Effector memory CD4-positive, alpha-beta T cell (primary cell): ENCODE results near the gene CPEB3.

Source experiments
- DNase-seq, 3 donors: peaks; one replicate each; pipeline ENCODE4 v3.0.0-alpha.2; 2020
- H3K27ac ChIP-seq: 2 replicates; pipeline ENCODE4 v1.7.0; 2013; ENCODE audit warnings: mild to moderate bottlenecking, low read length, moderate library complexity; ENCODE audit not compliant: insufficient read depth, poor library complexity, severe bottlenecking
- H3K27me3 ChIP-seq: replicated peaks from 2 replicates; pipeline ENCODE4 v1.7.0; 2013; ENCODE audit warnings: mild to moderate bottlenecking, low read length; ENCODE audit not compliant: insufficient read depth, control insufficient read depth, poor library complexity, severe bottlenecking
- H3K36me3 ChIP-seq: 2 replicates; pipeline ENCODE4 v1.7.0; 2013; ENCODE audit warnings: mild to moderate bottlenecking, low read length, moderate library complexity; ENCODE audit not compliant: control insufficient read depth, insufficient read depth
- H3K4me1 ChIP-seq: 2 replicates; pipeline ENCODE4 v1.7.0; 2013; ENCODE audit warnings: low read length, mild to moderate bottlenecking; ENCODE audit not compliant: control insufficient read depth, insufficient read depth, poor library complexity, severe bottlenecking
- H3K4me3 ChIP-seq: 2 replicates; pipeline ENCODE4 v1.7.0; 2013; ENCODE audit warnings: low read length, low read depth, mild to moderate bottlenecking; ENCODE audit not compliant: insufficient read depth, poor library complexity, severe bottlenecking
- H3K9me3 ChIP-seq: 2 replicates; pipeline ENCODE4 v1.7.0; 2013; ENCODE audit warnings: mild to moderate bottlenecking, low read length, moderate library complexity; ENCODE audit not compliant: control insufficient read depth

The CPEB3 gene

DNA sequence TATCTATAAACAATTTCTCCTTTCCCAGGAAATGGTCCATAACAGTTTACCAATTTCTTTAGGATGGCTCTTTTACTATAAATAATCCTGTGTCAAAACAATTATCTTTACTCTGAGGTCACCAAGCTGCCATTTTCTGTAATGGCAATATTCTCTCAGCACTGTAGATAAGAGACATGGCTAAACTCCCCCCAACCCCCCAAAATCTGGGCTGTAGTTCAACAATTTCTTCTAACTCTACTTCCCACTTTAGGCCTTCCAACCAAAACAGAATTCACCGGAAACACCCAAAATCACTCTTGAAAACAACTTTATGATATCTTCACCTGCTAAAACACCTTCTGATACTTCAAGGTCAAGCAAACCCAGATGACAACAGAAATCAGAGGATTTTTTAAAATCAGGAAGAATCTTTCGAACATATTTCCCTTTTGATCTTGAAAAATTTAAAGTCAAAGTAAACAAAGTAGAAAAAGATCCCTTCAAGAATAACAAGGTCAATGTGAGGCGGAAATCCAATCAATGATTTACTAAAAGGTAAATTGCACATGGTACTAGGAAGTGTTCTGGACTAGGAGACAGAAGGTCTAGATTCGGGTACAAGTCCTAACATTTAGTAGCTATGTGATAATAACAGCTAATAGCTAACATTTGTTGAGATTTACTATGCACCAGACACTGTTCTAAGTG lies 176.8 kb downstream of the CPEB3 start:
- Histone ChIP-seq H3K4me1 (no peaks in the 10 kb centered on the region), H3K9me3 (no peaks in the 10 kb centered on the region), H3K4me3 (no peak overlapping the region), H3K27ac (no peak overlapping the region), H3K27me3 (no peaks in the 10 kb centered on the region), H3K36me3 (no peaks in the 10 kb centered on the region)
- DNase-seq: no peak

DNA sequence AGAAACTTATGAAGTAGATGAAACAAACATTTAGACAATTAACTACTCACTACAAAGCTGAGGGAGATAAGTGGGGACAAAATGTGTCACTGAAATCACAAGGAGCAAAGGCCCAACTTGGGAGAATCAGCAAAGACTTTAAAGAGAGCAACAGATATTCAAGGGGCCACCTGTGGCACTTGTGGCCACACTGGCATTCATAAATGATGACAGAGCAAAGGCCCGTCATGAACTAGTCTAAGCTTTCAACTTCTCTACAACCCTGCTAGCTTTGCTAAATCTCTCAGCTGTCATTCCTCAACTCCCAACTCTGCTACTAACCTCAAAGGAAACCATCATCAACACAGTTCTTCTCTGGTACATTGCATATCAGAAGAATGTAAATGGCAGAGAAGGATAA lies 178.4 kb downstream of the CPEB3 start:
- H3K4me1 ChIP-seq: no peaks in the 10 kb centered on the region
- no peaks in the 10 kb centered on the region for H3K9me3 ChIP-seq
- no peak for DNase-seq
- no peaks in the 10 kb centered on the region for H3K36me3 ChIP-seq
- H3K4me3 ChIP-seq: no peak overlapping the region
- H3K27me3 ChIP-seq: no peaks in the 10 kb centered on the region
- no peak overlapping the region for H3K27ac ChIP-seq

DNA sequence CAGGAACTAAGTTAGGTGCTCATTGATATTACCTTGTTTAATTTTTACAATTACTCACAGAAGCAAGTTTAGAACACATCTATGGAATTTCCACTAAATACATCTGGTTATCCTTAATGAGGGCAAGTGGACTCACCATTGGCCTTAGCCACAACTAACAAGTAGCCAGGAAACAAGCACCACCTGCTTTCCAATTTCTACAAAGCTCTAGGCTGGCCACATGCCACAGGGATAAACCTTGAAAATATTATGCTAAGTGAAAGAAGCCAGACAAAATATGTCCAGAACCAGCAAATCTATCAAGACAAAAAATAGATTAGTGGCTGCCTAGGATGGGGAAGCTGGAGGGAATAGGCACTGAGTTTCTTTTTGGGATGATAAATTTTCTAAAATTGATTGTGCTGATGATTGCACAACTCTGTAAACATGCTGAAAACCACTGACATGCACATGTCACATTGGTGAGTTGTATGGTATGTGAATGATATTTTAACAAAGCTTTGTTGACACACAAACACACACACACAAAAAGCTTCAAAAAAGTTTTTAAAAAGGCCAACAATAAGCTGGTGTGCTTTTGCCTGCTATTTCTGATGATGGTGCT lies 179.4 kb downstream of the CPEB3 start:
- no peaks in the 10 kb centered on the region for H3K36me3 ChIP-seq
- no peak for DNase-seq
- H3K27ac ChIP-seq: no peak overlapping the region
- H3K4me3 ChIP-seq: no peak overlapping the region
- no peaks in the 10 kb centered on the region for H3K27me3 ChIP-seq
- H3K4me1 ChIP-seq: no peaks in the 10 kb centered on the region
- no peaks in the 10 kb centered on the region for H3K9me3 ChIP-seq

DNA sequence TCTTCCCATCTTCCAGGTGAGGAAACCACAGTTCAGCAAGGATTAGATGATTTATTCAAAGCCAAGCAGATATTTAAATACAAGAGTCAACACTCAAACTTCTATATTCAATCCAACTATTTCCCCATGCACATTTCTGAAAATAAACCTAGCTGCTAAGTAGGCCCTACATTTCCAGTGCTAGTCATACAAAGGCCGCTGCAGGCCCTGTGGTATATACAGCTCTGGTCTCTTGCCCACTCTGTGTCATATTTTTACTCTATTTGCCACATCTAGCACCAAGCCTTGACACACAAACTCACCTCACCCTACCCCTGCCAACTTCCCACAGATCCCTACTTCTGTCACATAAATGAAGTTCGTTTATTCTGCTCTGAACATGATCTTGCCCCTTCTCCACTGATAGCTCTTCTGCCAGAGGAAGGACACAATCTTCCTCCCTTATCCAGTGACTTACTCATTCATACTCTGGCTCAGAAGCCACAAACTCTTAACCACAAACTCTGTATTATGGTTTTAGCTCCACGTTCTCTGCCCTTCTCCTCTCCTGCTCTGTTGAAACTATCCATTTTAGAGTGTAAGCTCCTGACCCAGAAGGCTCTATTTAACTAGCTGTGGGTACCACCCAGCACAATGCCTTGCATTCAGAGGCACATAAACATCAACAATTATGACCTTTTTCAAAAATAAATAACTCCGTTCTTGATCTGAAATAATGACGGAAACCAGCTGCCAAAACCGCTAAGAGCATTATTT lies 180.7 kb downstream of the CPEB3 start:
- no peak for DNase-seq
- no peaks in the 10 kb centered on the region for H3K4me1 ChIP-seq
- H3K27me3 ChIP-seq: no peaks in the 10 kb centered on the region
- no peaks in the 10 kb centered on the region for H3K36me3 ChIP-seq
- H3K9me3 ChIP-seq: no peaks in the 10 kb centered on the region
- no peak overlapping the region for H3K27ac ChIP-seq
- no peak overlapping the region for H3K4me3 ChIP-seq

DNA sequence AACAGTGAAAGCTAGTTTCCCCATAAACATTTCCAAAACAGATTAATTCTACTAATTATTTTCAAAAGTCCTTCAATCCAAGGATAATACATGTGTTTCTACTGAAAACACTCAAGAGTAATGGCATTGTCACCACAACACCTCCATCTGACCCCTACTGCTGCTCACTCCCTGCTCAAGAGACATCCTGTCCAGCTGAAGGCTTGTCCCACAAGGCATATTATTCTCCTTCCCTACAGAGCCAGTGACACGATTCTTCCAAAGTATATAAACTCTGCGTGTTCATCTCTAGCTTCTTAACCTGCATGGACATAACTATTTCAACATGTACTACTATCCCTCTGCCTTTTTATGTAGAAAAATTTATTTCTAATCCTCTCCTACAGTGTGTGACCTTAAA lies 182.1 kb downstream of the CPEB3 start:
- H3K27ac ChIP-seq: no peak overlapping the region
- H3K36me3 ChIP-seq: no peaks in the 10 kb centered on the region
- no peaks in the 10 kb centered on the region for H3K27me3 ChIP-seq
- no peak for DNase-seq
- no peak overlapping the region for H3K4me3 ChIP-seq
- H3K9me3 ChIP-seq: no peaks in the 10 kb centered on the region
- no peaks in the 10 kb centered on the region for H3K4me1 ChIP-seq

DNA sequence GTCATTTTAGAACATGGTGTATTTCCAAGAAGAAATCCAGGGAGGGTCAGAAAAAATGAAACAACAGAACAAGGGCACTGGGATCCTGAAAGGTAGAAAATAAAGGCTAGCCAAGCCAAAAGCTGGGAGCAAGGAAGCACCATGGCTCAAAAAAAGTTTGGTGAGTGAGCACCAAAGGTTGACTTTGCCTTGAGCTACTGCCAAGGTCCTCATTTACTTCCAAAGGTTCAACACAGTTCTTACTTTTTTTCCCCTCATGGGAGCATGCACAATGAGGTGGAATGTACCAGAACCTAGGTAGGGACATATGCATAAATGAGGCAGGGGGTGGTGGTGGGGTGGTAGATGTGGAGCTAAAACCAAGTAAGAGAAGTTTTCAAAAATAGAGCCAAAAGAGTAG lies 182.8 kb downstream of the CPEB3 start:
- Histone ChIP-seq H3K27me3 (no peaks in the 10 kb centered on the region), H3K36me3 (no peaks in the 10 kb centered on the region), H3K27ac (no peak overlapping the region), H3K9me3 (no peaks in the 10 kb centered on the region), H3K4me3 (no peak overlapping the region), H3K4me1 (no peaks in the 10 kb centered on the region)
- DNase-seq: no peak

DNA sequence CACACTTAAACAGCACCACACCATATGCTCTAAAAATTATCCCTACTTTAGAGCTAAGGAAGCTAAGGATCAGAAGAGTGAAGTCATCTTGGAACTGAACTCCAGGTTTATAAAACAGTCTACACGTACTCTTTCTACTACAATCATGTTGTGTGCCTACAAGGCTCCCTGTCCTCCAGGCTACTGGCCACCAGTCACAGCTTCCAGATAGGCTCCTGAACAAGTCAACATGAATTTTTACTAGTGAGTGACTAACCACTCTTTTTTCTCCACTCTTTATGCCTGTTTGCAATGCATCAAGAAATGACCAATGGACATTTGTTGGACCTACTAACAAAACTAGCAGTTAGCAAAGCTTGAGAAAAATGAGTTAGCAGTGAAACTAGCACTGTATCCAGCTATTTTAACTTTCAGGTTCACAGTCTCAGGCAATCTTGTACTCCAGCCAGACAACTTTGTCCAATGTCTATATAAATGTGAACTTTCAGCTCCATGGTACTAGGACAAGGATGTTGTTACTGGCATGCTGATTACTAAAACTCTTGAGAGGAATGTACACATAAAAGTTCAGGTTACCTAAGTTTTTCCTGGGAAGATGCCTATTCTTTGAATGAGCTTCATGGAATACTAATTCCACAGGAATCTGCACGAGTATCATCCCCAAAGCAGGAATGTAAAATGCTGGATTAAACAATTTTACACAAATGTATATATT lies 187.3 kb downstream of the CPEB3 start:
- no peaks in the 10 kb centered on the region for H3K4me1 ChIP-seq
- no peak for DNase-seq
- no peaks in the 10 kb centered on the region for H3K9me3 ChIP-seq
- no peak overlapping the region for H3K27ac ChIP-seq
- H3K4me3 ChIP-seq: no peak overlapping the region
- no peaks in the 10 kb centered on the region for H3K36me3 ChIP-seq
- H3K27me3 ChIP-seq: no peaks in the 10 kb centered on the region

DNA sequence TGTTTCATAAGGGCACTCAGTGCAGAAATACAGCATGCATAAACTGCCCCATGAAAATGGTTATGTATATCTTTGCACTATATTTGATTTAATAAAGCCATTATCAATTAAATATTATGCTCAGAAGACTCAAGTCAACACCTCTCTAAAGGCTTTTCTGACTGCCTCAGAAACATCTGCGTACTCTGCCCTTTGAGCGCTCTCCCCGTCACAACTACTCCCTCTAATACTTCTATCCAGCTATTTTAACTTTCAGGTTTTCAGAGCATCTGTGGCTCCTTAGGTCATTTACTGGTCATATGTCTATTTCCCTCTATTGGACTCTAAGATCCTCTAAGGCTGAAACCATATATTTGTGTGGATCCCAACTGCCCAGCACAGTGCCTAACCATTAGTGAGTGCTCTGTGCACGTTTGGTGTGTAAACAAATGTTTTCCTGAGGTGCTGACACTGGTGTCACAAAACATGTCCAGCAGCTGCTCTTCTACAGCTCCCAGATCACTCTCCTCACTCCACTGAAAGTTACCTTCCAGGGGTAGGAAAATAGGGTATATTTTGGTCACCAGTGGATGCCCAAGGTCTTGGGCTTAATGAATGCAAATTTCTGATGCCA lies 188.2 kb downstream of the CPEB3 start:
- Histone ChIP-seq H3K27ac (no peak overlapping the region), H3K4me1 (no peaks in the 10 kb centered on the region), H3K36me3 (no peaks in the 10 kb centered on the region), H3K4me3 (no peak overlapping the region), H3K9me3 (no peaks in the 10 kb centered on the region), H3K27me3 (no peaks in the 10 kb centered on the region)
- no peak for DNase-seq

DNA sequence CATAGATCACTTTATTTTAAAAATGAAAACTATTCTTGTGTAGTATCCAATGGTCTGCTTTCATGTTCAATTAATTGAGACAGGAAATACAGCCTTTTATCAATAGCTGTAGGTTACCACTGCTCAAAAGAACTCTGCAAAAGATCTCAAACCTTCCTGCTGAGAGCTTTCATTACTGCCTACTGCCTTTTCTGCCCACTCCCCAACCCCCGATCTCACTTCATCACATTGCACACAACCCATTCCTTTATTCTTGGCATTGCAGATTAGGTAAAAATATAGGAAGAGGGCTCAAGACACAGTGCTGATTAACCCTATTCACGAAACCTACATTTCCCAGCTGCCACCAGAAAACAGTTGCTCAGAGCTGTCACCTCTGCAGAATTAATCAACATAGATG lies 195.9 kb downstream of the CPEB3 start:
- no peak overlapping the region for H3K27ac ChIP-seq
- H3K4me1 ChIP-seq: no peaks in the 10 kb centered on the region
- no peaks in the 10 kb centered on the region for H3K27me3 ChIP-seq
- DNase-seq: no peak
- H3K4me3 ChIP-seq: no peak overlapping the region
- no peaks in the 10 kb centered on the region for H3K9me3 ChIP-seq
- H3K36me3 ChIP-seq: no peaks in the 10 kb centered on the region
